ENCODE data around the gene RPRD1A. TPM values are rescaled to one million over a fixed set of nuclear protein-coding genes. Genes with fewer than 3 reads are reported as not detected.
A peak's percentile ranks its signal among the peaks of the same experiment; 100 is the strongest.

Gene RPRD1A
- total RNA-seq, 4 donors from 2014 or later, result 55.2 to 99.1 (median 71.1) TPM

DNA sequence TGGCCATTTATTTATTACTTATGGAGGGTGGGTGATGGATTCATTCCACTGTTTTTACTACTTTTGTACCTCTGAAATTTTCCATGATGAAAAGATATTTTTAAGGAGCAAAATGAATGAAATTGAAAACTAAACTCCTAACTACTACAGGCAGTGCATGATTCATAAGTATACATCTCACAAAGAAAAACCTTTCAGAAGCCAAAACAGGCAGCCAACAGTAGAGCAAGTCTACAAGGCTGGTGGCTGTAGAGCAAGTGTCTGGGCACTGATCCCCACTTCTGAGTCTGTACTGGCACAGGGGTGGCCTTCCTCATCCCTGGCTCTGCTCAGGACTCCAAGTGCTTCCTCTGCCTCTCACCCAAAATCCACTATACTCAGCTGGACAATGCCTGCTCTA lies 103.0 kb downstream of the RPRD1A start:
- H3K36me3 ChIP-seq, result no peaks in the 10 kb centered on the region
- TF ChIP-seq POLR2A (IDR thresholded peaks at IDR 0.05) (no peak), CTCF (IDR thresholded peaks at IDR 0.05) (no peak)
- DNase-seq, result no peak
- no peaks in the 10 kb centered on the region for H3K9me3 ChIP-seq
- H3K4me1 ChIP-seq, result no peaks in the 10 kb centered on the region
- no peaks in the 10 kb centered on the region for H3K27me3 ChIP-seq
- intact Hi-C loops (cut with DNase I; ENCODE audit: low total_unique reads), result no loop called here
- H3K4me3 ChIP-seq, result no peak overlapping the region
- no peak overlapping the region for H3K27ac ChIP-seq

DNA sequence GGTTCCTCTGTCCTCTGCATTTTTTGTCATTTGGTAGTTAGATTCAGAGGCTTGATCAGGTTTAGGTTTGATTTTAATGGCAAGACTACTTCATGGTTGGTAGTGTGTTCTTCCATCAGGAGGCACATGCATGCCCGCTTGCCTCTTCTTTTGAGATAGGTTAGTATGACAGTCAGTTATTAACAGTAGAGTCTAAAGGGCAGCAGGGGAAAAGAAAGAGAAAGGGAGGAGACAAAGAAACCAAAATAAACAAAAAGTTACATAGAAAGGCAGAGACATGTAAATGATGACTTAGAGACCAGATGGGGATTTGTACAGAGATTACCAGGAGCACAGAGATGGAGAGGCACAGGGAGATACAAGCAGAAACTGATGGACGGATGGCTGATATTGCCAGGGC lies 105.0 kb downstream of the RPRD1A start:
- no peak for DNase-seq
- intact Hi-C loops (cut with DNase I; ENCODE audit: low total_unique reads), result no loop called here
- TF ChIP-seq CTCF (IDR thresholded peaks at IDR 0.05) (no peak), POLR2A (IDR thresholded peaks at IDR 0.05) (no peak)
- no peak overlapping the region for H3K27ac ChIP-seq
- H3K9me3 ChIP-seq, result no peaks in the 10 kb centered on the region
- no peaks in the 10 kb centered on the region for H3K27me3 ChIP-seq
- no peak overlapping the region for H3K4me3 ChIP-seq
- H3K4me1 ChIP-seq, result no peaks in the 10 kb centered on the region
- no peaks in the 10 kb centered on the region for H3K36me3 ChIP-seq

- no peak for DNase-seq
- Histone ChIP-seq H3K36me3 (no peaks in the 10 kb centered on the region), H3K27ac (no peak overlapping the region), H3K4me3 (no peak overlapping the region), H3K27me3 (no peaks in the 10 kb centered on the region), H3K4me1 (no peaks in the 10 kb centered on the region), H3K9me3 (no peaks in the 10 kb centered on the region)
- intact Hi-C loops (cut with DNase I; ENCODE audit: low total_unique reads), result no loop called here
- TF ChIP-seq CTCF (IDR thresholded peaks at IDR 0.05) (no peak), POLR2A (IDR thresholded peaks at IDR 0.05) (no peak)
These were observed 111.1 kb downstream of the RPRD1A start for GRCh38 chr18:35956226-35956625.

- no peak for TF ChIP-seq POLR2A (IDR thresholded peaks at IDR 0.05)
- TF ChIP-seq CTCF (IDR thresholded peaks at IDR 0.05), result no peak
- peaks cover 0 to 6% of the 10 kb centered on the region in 2 donors for H3K4me1 ChIP-seq
- intact Hi-C loops (cut with DNase I; ENCODE audit: low total_unique reads), result no loop called here
These were observed 113.7 kb downstream of the RPRD1A start for GRCh38 chr18:35953688-35954087.

GRCh38 chr18:35950628-35950982 lies 116.8 kb downstream of the RPRD1A start:
- Histone ChIP-seq H3K36me3 (no peaks in the 10 kb centered on the region), H3K4me1 (peaks cover 0 to 6% of the 10 kb centered on the region in 2 donors), H3K9me3 (no peaks in the 10 kb centered on the region), H3K4me3 (peak overlapping the region; percentile 36 to 45), H3K27me3 (no peaks in the 10 kb centered on the region), H3K27ac (no peak overlapping the region)
- intact Hi-C loops (cut with DNase I; ENCODE audit: low total_unique reads), result no loop called here
- DNase-seq, result no peak
- no peak for TF ChIP-seq POLR2A (IDR thresholded peaks at IDR 0.05)
- TF ChIP-seq CTCF (IDR thresholded peaks at IDR 0.05), result no peak

More at GRCh38 chr18:35953688-35954087, 113.7 kb downstream of the RPRD1A start:
- DNase-seq, result no peak
- Histone ChIP-seq H3K27ac (no peak overlapping the region), H3K36me3 (no peaks in the 10 kb centered on the region), H3K4me3 (no peak overlapping the region), H3K27me3 (no peaks in the 10 kb centered on the region), H3K9me3 (no peaks in the 10 kb centered on the region)

Data from uterus (tissue), 4 donors.